GM19438 (cell line): ENCODE results near the gene PIP5K1C.

Experiments
- ATAC-seq: cut with Tn5 transposase; IDR thresholded peaks from one replicate; pipeline ENCODE4 v1.9.1; 2021; ENCODE audit warnings: low read depth; ENCODE audit not compliant: unreplicated experiment

PIP5K1C gene

DNA sequence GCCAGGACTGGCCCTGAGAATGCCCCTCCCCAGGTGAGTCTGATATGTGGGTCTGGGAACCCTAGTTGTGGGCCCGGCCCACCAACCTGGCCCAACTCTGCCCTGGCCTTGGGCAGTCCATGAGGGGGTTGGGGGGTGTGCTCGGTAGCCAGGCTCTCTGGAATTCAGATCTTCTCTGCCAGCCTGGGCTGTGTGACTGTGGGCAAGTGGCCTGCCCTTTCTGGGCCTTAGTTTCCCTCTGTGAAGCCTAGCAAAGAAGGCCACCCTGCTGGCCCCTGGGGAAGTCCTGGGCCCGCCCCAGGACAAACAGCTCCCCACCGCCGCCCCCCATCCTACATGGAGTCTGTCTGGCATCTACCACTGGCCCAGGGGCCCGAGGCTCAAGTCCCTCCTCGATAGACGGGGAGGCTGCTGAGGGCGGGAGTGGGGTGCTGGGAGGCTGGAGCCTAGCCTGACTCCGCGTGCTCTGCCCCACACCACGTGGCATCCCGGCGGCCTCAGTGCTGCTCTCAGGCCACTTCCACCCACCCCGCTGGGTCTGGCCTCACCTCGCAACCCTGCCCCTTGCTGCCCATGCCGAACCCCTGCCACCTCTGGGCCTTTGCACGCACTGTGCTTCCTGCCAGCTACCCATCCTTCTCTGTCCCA, 85.3 kb downstream of the PIP5K1C start:
- ATAC-seq = no peak

DNA sequence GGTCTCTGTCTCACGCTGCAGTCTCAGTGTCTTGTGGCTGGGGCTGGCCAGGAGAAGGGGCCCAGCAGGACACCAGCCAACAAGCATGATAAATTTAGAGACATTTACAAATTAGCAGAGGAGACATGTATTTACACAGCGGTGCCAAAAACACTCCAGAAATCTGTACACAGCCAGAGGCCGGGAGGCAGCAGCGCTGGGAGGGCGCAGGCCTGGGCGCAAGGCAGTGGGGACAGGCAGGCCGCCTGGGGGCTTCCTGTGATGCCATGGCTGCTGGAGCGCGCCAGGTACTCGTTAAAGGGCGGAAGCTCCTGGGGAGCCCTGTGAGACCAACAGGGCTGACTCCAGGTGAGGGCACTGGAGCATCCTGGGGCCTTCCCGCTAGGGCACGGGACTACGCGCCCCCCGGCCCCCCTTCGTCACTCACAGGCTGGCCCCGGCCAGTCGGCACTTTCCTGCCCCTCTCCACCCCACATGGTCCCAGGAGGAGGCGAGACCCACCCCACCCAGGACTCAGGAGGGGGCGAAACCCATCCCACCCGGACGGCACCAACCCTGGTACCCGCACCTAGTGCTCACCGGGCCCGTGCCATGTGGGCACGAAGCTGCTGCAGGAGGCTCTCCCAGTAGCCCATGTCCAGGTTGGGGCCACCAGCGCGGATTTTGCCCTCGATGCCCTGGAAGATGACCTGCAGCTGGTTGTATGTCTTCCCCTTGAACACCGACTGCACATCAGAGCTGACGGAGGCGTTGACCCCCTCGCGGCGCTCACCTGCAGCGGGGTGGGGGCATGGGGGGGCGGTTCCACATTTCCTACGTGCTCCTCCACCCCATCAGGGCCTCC, 86.2 kb downstream of the PIP5K1C start:
- no peak for ATAC-seq

DNA sequence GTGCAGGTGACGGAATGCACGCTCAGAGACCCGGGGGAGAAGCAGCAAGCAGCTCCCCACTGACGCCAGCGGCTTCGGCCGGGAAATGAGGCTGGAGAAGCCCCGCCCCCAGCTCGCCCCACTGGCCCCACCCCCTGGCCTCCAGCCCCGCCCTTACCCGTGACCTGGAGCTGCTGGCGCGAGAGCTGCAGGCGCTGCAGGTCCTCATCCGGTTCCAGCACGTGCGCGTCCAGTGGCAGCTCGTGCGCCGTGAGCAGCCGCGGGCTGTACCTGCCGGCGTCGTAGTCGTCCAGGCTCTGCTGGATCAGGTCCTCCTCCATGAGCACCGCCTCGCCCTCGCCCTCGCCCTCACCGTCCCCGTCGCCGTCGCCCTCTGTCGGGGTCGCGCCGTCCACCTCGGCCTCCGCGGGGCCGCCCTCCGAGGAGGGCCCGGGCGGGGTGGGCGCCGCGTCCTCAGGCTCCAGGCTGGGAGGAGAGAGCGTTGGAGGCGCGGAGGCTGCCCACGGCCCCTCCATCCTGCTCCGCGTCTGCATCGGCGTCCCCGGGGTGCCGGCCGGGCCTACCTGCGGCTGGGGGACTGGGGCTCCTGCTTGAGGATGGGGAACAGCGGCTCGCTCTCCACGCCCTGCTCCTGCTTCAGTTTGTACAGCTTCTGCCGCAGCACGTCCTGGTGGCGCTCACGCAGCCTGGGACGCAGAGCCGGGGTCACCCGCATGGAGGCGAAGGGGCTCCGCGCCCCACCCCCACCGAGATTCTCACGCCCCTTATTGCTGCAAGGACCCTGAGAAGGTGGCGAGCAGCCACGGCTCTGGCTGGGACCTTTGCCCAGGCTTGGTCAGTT, 87.1 kb downstream of the PIP5K1C start:
- no peak for ATAC-seq

DNA sequence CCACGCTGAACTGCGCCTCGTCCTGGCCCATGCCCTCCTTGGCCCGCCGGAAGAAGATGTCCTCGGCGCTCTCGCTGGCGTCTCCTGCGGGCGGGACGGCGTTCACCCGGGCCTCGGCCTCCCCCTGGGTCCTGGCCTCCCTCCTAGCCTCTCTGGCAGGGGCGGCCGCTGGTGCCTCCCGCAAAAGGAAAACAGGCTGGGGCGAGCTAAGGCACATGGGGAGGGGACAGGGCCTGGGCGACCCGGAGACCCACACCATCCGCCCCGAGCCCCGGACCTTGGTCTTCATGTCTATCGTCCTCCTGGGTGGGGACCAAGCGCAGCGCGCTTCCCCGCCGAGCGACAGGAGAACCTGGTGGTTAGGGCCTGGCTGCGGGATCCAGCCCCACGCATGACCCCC, 87.9 kb downstream of the PIP5K1C start:
- ATAC-seq = no peak

DNA sequence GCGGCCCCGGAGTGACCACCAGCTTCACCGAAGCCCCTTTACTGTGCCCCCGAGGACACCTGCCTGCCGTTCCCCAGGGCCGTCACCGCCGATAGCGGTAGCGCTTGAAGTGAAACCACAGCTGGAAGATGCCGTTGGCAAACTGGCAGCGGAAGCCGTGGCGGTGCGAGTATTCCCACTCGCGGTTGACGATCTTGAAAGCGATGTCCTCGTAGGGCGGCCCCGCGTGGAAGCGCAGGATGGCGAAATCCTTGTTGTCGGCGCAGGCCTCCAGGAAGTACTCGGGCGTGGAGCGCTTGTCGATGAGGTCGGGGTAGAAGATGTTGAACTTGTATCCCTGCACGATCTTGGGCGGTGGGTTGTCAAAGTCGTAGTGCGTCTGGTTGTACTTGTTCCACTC, 88.4 kb downstream of the PIP5K1C start:
- ATAC-seq = no peak

DNA sequence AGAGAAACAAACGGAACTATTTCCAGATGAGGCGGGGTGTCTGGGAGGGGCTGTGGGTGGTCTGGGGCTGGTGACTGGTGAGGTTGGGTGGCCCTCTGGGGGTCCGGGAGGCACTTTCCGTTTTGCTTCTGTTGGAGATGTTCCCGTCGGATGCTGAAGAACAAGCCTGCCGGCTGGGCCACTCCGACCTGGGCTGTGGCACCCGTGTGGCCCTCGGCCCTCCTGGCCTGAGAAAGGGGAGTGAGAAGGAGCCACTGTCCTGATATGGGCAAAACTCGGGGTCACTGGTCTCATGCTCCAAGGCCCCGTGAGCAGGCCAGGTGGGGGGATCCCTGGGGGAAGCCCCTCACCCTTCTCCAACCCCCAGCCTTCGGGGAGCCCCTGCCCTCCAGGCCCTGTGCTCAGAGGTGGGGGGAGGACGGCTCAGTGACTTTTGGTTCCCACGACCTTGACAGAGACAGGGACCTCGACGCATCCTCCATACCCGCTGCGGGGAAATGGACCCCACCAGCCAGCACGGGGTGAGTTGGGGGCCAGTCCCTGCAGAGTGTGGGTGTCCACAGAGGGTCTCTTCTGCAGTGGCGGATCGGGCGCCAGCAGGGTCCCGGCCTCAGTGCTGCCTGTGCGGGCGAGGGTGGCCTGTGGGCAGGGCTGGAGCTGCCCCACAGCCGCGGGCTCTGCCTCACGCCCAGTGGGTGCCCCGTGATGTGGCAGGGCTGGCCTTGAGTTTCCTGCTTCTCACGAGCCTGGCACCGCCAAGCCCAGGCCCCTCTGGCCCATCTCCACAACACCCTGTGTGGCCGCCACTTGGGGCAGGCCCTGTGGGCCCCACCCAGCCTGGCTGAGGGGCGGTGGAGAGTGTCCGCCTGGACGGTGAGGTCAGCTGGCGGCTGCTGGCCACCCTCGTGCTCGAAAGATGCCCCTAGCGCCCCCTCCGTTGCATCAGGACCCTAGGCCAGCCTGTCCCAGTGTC, 89.2 kb downstream of the PIP5K1C start:
- no peak for ATAC-seq

DNA sequence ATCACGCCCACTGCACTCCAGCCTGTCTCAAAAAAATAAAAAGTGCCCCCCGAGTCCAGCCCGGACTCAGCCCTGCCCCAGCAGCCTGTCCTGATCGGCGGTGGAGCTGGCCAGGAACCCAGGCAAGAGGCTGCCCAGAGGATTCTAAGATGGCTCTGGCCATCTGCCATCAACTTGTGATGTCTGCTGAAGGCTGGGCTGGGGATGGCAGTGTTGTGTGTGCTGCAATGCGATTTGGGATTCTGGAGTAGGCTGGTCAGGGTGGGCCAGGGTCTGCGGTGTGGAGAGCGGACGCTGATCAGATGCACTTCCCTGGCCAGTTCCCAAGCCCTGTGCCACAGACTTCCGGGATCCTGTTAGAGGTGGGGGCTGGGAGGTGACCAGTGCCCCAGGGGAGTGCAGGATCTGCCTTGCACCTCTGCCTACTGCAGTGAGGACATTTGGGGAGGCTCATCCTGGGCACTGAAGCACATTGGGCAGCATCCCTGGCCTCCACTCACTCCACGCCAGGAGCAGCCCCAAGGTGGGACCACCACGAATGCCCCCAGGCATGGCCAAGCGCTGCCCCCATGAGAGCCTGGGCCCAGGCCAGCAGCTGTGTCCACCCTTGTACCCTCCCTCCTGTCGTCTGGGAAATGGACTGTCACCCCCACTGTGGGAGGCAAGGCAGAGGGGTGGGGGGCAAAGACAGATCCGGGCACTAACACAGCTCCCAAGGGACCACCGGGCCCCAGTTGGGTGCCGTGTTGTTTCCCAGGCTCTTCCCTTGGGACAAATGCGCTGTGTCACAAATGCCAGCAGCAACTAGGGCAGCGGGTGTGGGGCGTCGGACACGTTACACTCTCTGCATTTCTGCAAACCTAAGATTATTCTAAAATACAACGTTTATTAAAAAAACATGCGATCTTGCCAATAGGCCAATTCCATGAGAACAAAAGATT, 90.2 kb downstream of the PIP5K1C start:
- ATAC-seq = no peak

DNA sequence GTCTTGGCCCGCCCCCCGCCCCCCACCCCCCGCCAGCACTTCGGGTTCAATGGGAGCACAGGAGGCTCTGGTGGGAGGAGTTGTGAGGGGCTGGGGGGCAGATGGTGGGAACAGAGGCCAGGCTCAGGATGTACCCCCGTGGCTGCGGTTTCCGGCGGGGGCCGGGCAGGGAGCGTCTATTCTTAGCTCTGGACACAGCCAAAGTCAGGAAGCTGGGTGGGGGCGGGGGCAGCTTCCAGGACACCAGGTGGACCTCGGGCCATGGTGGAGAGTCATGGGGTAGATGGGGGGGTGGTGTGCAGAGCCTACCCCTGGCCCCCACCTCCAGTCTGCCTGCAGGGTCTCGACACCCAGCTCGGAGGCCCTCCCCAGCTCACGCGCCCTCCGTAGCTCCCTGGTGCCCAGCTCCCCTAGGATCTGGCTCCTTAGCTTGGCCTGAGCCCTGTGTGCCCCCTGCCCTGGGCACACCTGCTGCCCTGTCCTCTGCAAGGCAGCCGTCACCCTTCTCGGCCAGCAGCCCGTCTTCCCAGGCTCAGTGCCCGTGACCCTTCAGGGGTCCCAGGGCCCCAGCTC, 91.4 kb downstream of the PIP5K1C start:
- no peak for ATAC-seq

DNA sequence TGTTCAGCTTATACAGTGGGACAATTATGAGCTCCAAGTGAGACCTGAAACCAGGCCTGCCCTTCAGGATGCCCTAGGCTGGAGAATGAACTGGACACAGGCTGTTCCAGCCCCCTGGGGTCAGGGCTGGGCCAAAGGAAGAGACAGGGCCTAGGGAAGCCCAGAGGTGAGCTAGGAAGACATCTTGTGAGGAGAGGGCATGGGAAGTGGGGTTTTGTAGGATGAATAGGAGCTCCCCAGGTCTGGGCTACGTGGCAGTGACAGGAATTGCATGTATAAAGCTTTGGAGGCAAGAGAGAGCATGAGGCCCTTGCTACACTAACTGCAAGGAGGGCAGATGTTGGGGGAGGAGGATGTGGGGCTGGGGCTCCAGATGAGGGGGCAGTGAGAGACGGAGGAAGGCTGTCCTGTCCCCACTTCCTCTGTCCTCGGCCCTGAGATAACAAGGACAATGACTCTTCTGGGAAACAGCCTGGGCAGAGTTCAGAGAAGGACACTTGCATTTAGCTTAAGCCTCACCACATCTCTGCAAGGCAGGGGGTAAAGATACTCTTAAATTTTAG, 92.1 kb downstream of the PIP5K1C start:
- no peak for ATAC-seq

DNA sequence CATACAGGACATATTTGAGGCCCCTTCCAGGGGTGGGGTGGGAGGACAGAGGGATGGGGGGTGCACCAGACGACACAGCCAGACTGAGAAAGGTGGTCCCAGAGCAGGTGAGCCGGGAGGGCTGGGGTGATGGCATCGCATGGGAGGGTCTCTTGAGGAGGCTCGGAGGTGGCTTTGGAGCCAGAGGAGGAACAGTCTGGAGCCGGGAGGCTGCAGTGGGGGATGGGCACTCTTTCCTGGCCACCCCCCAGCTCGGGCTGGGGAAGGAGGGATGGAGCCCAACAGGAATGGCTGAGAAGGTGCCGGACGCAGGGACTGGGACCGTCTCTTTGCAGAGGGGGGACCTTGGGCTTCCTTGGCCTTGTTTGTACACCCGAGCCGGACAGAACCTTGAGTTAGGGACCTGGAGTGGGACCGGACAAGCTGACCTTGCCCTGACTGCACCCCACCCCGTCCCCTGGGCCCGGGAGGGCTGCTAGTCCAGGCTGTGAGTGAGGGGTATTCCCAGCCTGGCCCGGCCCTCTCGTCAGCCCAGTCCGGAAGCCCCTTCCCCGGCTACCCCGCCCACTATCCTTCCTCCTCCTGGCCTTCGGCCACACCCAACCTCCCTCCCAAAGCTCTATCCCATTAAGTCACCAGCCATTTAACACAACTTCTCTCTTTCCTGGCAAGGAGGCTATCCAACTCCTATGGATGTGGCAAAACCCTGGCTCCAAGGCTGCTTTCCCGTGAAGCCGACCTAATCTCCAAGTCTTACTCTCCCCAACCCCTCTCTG, 92.8 kb downstream of the PIP5K1C start:
- no peak for ATAC-seq

DNA sequence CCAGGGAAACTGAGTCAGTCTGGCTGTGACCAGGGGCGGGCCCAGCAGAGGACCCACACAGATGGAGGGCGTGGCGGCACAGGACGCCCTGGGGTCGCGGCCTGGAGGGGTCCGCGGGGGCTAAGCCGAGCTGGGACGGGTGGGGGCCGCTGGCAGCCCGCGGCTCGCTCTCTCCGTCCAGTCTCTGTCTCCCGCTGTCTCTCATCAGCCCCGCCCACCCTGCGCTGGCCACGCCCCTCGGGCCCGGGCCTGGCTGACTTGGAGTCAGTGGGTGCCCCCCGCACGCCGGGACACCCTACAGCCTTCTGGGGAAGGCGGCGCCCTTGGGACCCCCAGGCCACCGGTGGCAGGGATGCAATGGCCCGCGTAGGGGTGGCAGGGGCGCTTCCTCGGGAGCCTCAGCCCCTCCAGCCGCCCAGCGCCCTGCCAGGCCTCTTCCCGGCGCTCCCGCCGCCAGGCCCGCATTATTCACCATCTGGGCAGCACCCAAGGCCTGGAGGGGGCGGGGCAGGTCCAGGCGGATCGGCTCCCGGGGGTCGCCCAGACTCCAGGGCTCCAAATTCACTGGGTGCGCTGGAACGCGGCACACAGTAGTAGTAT, 93.5 kb downstream of the PIP5K1C start, which contains the start of gene TBXA2R:
Gene TBXA2R (minus strand): TSS at position 186 of the 600 bp plus-strand sequence. CDS start 6,241 bp downstream, outside the sequence.
- ATAC-seq = no peak

DNA sequence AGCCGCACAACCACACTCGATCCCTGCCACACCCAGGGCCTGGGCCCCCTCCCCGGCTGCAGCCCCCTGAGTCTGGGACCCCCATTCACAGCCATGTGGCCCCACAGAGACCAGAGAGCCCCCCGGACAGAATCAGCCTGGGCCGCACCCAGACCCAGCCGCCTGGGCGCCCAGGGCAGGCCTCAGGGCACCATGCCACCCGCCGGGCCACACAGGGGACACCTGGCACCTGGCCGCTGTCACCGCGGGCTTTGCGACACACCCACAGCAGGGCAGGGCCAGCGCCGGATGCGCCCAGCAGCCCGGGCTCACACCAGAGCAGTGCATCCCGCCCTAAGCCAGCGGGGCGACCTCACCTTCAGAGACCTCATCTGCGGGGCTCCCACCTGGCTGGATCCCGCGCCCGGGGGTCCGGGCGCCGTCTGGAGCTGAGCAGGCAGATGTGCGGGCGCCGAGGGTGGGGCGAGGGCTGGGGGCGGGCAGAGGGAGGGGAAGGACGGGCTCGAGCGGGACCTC, 94.0 kb downstream of the PIP5K1C start:
- no peak for ATAC-seq

DNA sequence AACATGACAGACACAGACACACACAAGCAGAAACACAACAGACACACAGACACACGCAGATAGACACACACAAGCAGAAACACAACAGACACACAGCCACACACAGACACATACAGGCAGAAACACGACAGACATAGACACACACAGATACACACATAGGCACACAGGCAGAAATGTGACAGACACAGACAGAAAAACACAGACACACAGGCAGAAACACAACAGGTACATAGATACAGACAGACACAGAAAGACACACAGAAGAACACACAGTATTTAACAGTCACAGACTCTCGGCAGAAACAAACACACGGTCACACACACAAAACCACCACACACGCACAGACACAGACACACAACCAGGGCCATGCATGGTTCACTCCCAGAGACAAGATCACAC, 94.5 kb downstream of the PIP5K1C start:
- ATAC-seq = no peak

DNA sequence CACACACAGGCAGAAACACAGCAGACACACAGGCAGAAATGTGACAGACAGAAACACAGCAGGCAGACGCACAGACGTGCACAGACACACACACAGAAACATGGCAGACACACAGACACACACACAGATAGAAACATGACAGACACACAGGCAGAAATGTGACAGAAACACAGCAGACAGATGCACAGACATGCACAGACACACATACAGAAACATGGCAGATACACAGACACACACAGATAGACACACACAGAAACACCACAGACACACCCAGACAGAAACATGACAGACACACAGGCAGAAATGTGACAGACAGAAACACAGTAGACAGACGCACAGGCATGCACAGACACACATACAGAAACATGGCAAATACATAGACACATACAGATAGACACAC, 94.9 kb downstream of the PIP5K1C start:
- no peak for ATAC-seq

DNA sequence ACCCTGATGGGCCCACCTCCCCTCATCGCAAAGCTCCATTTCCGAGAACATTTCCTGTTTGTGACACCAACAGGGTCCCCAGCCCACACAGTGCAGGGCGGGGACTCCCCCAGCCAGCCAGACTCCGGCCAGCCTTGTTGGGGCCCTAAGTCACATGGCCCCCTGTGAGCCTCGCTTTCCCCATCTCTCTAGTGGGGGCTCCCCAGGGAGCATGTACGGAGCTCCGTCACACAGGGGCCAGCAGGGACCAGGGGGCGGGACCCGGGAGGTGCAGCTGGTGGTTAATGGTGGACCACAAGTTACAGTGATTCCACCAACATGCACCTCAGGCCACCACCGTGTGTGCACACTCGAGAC, 95.3 kb downstream of the PIP5K1C start:
- no peak for ATAC-seq

DNA sequence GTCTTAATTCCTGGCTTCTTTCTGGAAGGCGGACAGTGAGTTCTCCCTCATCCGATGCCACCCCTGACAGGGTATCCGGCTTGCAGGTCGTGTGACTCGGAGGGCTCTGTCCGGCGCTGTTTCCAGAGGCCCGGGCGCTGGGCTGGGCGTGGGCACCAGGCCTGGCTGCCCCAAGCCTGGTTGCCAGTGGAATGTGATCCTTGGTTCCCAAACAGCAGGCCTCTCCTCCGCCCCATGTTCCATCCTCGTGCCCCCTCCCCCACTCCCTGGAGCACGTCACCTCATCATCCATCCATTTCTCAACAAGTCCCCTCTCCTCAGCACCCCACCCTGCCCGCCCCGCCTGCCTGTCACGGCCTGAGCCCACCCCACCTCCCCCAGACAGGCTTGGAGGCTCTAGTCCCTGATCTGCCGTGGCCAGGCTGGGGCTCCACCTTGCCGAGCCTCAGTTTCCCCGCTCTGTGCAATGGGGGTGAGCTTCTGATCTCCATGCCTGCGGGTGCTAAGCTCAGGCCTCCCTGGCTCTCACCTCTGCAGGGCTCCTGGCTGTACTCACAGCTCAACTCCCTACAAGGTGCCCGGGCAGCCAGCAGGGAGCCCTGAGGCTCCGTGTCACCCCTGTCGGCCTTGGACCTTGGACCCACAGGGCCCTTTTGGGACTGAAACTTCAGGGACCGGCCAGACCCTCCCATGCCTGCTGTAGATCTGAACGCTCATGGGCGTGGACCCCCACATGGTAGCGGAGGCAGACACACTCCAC, 95.9 kb downstream of the PIP5K1C start:
- no peak for ATAC-seq
